ENCODE results near the gene PLEKHH2.

PLEKHH2 gene

DNA sequence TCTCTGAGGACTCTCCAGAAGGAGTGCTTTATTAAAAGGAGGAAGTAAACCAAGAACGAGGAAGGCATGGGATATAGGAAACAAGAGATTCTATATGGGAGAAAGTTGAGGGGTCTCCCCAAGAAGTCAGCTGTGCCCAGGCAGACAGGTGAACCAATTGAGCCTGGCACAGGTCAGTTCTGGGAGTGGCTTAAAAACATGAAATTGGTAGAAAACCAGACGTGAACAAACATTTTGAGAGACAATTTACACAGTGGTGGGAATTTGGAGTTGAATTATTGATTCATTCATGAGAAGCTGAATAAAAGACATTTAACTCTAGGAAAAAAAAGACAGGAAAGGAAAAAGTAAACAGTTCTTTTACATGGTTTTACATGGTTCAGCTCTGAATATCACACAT is 16.4 kb downstream of the PLEKHH2 start:
- H3K4me1 ChIP-seq (ENCODE audit: control insufficient read depth, low read length): no peaks in the 10 kb centered on the region
- peaks cover 18% of the 10 kb centered on the region; the same call in 1 of the 2 replicates for H3K27me3 ChIP-seq (ENCODE audit: control insufficient read depth, low read length)
- no peaks in the 10 kb centered on the region for H3K9me2 ChIP-seq (replicated peaks; ENCODE audit: control insufficient read depth, low read length)
- no peak overlapping the region for H3K27ac ChIP-seq (ENCODE audit: low read depth, low read length)
- H4K20me1 ChIP-seq (ENCODE audit: control insufficient read depth, insufficient read depth, low read depth, low read length): no peaks in the 10 kb centered on the region
- H3K4me3 ChIP-seq (ENCODE audit: low read length): no peak overlapping the region
- H3K9me3 ChIP-seq (ENCODE audit: control insufficient read depth, insufficient read depth, low read length): no peaks in the 10 kb centered on the region
- H3K4me2 ChIP-seq (ENCODE audit: low read length): no peak overlapping the region
- no peaks in the 10 kb centered on the region for H3K79me2 ChIP-seq (ENCODE audit: control insufficient read depth, low read length)
- TF ChIP-seq, protein P1, sequence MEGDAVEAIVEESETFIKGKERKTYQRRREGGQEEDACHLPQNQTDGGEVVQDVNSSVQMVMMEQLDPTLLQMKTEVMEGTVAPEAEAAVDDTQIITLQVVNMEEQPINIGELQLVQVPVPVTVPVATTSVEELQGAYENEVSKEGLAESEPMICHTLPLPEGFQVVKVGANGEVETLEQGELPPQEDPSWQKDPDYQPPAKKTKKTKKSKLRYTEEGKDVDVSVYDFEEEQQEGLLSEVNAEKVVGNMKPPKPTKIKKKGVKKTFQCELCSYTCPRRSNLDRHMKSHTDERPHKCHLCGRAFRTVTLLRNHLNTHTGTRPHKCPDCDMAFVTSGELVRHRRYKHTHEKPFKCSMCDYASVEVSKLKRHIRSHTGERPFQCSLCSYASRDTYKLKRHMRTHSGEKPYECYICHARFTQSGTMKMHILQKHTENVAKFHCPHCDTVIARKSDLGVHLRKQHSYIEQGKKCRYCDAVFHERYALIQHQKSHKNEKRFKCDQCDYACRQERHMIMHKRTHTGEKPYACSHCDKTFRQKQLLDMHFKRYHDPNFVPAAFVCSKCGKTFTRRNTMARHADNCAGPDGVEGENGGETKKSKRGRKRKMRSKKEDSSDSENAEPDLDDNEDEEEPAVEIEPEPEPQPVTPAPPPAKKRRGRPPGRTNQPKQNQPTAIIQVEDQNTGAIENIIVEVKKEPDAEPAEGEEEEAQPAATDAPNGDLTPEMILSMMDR (IDR thresholded peaks at IDR 0.05; ENCODE audit: low read depth, low read length, poor library complexity, severe bottlenecking): no peak
- no peak for TF ChIP-seq EZH2phosphoT487 (IDR thresholded peaks at IDR 0.05; ENCODE audit: borderline replicate concordance, low read length)
- H3K36me3 ChIP-seq (ENCODE audit: control insufficient read depth, low read length): no peaks in the 10 kb centered on the region
- H3F3A ChIP-seq (ENCODE audit: control insufficient read depth, insufficient read depth): no peaks in the 10 kb centered on the region

DNA sequence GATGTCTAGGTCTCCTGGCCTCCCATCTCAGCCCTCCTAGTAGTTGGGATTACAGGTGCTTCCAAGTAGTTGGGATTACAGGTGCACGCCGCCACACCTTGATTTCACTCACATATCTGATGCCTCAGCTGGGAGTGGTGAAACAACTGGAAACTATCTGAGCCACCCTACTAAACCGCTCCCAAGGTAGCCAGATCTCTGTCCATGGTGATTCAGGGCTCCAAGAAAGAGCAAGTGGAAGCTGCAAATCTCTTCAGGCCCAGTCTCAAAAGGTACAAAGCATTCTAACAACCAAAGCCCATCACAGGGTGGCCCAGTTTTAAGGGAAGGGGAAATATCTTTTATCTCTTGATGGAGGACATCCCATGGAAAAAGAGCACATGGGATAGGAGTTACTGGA is 20.2 kb downstream of the PLEKHH2 start:
- H3K4me2 ChIP-seq (ENCODE audit: low read length): no peak overlapping the region
- H3K9me2 ChIP-seq (replicated peaks; ENCODE audit: control insufficient read depth, low read length): no peaks in the 10 kb centered on the region
- no peaks in the 10 kb centered on the region for H3K36me3 ChIP-seq (ENCODE audit: control insufficient read depth, low read length)
- no peaks in the 10 kb centered on the region for H3K4me1 ChIP-seq (ENCODE audit: control insufficient read depth, low read length)
- no peaks in the 10 kb centered on the region for H4K20me1 ChIP-seq (ENCODE audit: control insufficient read depth, insufficient read depth, low read depth, low read length)
- no peaks in the 10 kb centered on the region for H3K9me3 ChIP-seq (ENCODE audit: control insufficient read depth, insufficient read depth, low read length)
- H3K4me3 ChIP-seq (ENCODE audit: low read length): no peak overlapping the region
- no peak for TF ChIP-seq EZH2phosphoT487 (IDR thresholded peaks at IDR 0.05; ENCODE audit: borderline replicate concordance, low read length)
- TF ChIP-seq, protein P1 (IDR thresholded peaks at IDR 0.05; ENCODE audit: low read depth, low read length, poor library complexity, severe bottlenecking): no peak
- H3F3A ChIP-seq (ENCODE audit: control insufficient read depth, insufficient read depth): no peaks in the 10 kb centered on the region
- H3K79me2 ChIP-seq (ENCODE audit: control insufficient read depth, low read length): no peaks in the 10 kb centered on the region
- no peak overlapping the region for H3K27ac ChIP-seq (ENCODE audit: low read depth, low read length)
- peaks cover 16% of the 10 kb centered on the region; the same call in 1 of the 2 replicates for H3K27me3 ChIP-seq (ENCODE audit: control insufficient read depth, low read length)

DNA sequence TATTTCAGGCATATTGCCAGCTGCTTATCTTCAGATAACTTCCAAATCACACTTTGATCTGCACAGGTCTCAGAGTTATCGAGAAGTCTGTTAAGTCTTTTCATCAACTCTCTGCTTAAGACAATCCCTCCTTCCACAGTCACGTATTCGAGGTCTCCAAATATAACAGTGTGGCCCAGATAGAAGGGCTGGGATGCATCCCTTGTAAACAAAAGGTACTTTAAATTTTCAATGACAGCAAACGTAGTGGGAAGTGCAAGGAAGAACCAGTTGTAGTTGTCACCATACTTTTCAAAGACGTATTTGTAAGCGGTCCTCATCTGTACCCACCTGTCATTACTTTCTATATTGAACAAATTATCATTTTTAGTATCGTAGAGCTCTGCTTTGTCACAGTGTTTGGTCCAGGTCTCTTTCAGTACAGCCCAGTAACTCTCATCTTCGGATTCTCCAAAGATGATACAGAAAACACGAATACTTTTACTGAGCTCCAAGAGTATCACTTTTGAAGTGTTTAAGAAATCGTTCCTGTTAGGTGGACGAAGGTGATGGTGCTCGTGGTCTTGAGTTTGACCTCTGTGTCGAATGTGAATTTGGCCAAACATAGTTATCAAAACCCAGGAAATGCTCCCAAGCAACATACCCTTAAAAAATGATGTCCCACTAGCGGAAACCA is 38.7 kb downstream of the PLEKHH2 start:
- Histone ChIP-seq H3K4me3 (ENCODE audit: low read length) (no peak overlapping the region), H3K79me2 (ENCODE audit: control insufficient read depth, low read length) (no peaks in the 10 kb centered on the region), H3F3A (ENCODE audit: control insufficient read depth, insufficient read depth) (no peaks in the 10 kb centered on the region), H3K36me3 (ENCODE audit: control insufficient read depth, low read length) (no peaks in the 10 kb centered on the region), H3K9me2 (replicated peaks; ENCODE audit: control insufficient read depth, low read length) (no peaks in the 10 kb centered on the region), H3K27me3 (ENCODE audit: control insufficient read depth, low read length) (peaks cover 3% of the 10 kb centered on the region; the same call in 1 of the 2 replicates), H3K4me1 (ENCODE audit: control insufficient read depth, low read length) (no peaks in the 10 kb centered on the region), H3K9me3 (ENCODE audit: control insufficient read depth, insufficient read depth, low read length) (no peaks in the 10 kb centered on the region), H4K20me1 (ENCODE audit: control insufficient read depth, insufficient read depth, low read depth, low read length) (no peaks in the 10 kb centered on the region), H3K4me2 (ENCODE audit: low read length) (no peak overlapping the region), H3K27ac (ENCODE audit: low read depth, low read length) (no peak overlapping the region)
- TF ChIP-seq EZH2phosphoT487 (IDR thresholded peaks at IDR 0.05; ENCODE audit: borderline replicate concordance, low read length): no peak
- TF ChIP-seq, protein P1 (IDR thresholded peaks at IDR 0.05; ENCODE audit: low read depth, low read length, poor library complexity, severe bottlenecking): no peak
